ENCODE results near the gene TMEM150A. TPM values are rescaled to one million over a fixed set of nuclear protein-coding genes. Genes with fewer than 3 reads are reported as not detected.

Gene TMEM150A, protein sequence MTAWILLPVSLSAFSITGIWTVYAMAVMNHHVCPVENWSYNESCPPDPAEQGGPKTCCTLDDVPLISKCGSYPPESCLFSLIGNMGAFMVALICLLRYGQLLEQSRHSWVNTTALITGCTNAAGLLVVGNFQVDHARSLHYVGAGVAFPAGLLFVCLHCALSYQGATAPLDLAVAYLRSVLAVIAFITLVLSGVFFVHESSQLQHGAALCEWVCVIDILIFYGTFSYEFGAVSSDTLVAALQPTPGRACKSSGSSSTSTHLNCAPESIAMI
- 8.3 and 9.2 TPM in 2 replicates for total RNA-seq

DNA sequence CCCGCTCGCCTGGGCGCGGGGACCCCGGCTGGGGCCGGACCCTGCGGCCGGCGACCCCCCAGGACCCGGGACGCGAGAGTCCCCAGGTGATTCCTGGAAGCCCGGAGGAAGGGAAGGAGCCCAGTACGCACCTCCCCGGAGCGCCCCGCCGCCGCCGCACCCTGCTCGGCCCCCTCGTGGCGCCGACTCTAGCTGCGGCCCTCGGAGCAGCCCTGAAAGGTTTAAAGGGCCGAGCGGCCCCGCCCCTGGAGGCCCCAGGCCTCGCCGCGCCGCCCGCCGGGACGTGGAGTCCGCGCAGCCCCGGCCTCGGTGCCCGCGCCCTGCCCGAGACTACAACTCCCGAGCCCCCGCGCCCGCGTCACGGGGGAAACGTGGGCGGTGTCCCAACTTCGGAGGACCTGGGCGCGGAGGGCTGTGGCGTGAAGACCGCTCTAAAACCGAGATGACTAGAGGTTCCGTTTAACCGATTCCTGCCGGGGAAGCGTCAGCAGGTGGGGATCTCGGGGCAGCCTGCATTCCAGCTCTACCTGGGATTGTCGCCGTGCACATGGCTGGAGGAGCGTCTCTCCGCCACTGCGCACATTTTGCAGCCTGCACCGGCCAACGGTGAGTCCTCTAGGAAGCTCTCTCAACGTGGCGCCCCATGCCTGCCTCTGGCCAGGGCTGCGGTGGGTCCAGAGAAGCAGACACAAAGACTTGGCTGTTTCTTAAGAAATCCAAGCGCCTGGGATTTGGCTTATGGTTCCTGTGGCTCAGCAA lies at the start of gene TMEM150A:
TSS of gene TMEM150A (minus strand) at position 223 of the 759 bp plus-strand sequence. CDS start 750 bp downstream, outside the sequence.
- H3K27me3 ChIP-seq (ENCODE audit: control insufficient read depth, insufficient read depth, low read length) = no peaks in the 10 kb centered on the region
- H3K4me3 ChIP-seq (ENCODE audit: low read depth, low read length) = peak within 1 kb of the TSS; percentile 49
- TF ChIP-seq CTCF (IDR thresholded peaks at IDR 0.05; ENCODE audit: insufficient read depth, low read length, severe bottlenecking) = peak; percentile 36
- peak; percentile 69 for DNase-seq (ENCODE audit: low read depth)
- H3K36me3 ChIP-seq (ENCODE audit: control insufficient read depth, insufficient read depth, low read length) = peaks cover 4% of the 10 kb centered on the region
- no peak for FAIRE-seq

DNA sequence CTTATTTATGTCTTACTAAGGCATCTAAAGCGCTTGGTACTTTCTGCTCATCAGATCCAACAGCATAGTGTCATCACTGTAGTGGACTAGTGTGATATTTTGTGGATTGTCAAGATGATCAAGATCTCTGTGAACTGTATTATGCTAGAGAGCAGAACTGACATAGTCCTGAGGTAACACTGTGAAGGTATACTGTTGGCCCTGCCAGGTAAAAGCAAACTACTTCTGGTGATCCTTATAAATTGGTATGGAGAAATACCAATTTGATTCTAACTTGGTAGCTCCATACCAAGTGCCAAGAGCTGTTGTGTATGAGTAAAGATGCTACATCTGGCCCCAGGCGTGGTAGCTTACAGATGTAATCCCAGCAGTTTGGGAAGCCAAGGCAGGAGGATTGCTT lies 49.6 kb upstream of the TMEM150A start:
- no peak for FAIRE-seq
- H3K4me3 ChIP-seq (ENCODE audit: low read depth, low read length) = no peak overlapping the region
- no peaks in the 10 kb centered on the region for H3K27me3 ChIP-seq (ENCODE audit: control insufficient read depth, insufficient read depth, low read length)
- H3K36me3 ChIP-seq (ENCODE audit: control insufficient read depth, insufficient read depth, low read length) = peaks cover 12% of the 10 kb centered on the region
- TF ChIP-seq CTCF (IDR thresholded peaks at IDR 0.05; ENCODE audit: insufficient read depth, low read length, severe bottlenecking) = no peak
- DNase-seq (ENCODE audit: low read depth) = no peak

GRCh38 chr2:85651097-85651496 lies 48.6 kb upstream of the TMEM150A start:
- FAIRE-seq (no peak), DNase-seq (ENCODE audit: low read depth) (no peak)
- peaks cover 12% of the 10 kb centered on the region for H3K36me3 ChIP-seq (ENCODE audit: control insufficient read depth, insufficient read depth, low read length)
- H3K27me3 ChIP-seq (ENCODE audit: control insufficient read depth, insufficient read depth, low read length) = no peaks in the 10 kb centered on the region
- no peak for TF ChIP-seq CTCF (IDR thresholded peaks at IDR 0.05; ENCODE audit: insufficient read depth, low read length, severe bottlenecking)
- no peak overlapping the region for H3K4me3 ChIP-seq (ENCODE audit: low read depth, low read length)

DNA sequence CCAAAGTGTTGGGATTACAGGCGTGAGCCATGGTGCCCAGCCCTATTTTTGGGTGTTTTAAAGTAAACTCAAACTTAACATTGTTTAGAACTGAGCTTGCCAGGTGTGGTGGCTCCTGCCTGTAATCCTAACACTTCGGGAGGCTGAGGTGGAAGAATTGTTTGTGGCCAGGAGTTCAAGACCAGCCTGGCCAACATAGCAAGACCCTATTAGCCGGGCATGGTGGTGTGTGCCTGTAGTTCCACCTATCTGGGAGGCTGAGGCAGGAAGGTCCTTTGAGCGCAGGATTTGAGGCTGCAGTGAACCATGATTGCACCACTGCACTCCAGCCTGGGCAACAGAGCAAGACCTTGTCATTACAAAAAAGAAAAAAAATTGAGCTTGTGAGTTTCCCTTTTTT lies 48.0 kb upstream of the TMEM150A start:
- Histone ChIP-seq H3K4me3 (ENCODE audit: low read depth, low read length) (no peak overlapping the region), H3K36me3 (ENCODE audit: control insufficient read depth, insufficient read depth, low read length) (peaks cover 17% of the 10 kb centered on the region), H3K27me3 (ENCODE audit: control insufficient read depth, insufficient read depth, low read length) (no peaks in the 10 kb centered on the region)
- DNase-seq (ENCODE audit: low read depth) (no peak), FAIRE-seq (no peak)
- TF ChIP-seq CTCF (IDR thresholded peaks at IDR 0.05; ENCODE audit: insufficient read depth, low read length, severe bottlenecking) = no peak

DNA sequence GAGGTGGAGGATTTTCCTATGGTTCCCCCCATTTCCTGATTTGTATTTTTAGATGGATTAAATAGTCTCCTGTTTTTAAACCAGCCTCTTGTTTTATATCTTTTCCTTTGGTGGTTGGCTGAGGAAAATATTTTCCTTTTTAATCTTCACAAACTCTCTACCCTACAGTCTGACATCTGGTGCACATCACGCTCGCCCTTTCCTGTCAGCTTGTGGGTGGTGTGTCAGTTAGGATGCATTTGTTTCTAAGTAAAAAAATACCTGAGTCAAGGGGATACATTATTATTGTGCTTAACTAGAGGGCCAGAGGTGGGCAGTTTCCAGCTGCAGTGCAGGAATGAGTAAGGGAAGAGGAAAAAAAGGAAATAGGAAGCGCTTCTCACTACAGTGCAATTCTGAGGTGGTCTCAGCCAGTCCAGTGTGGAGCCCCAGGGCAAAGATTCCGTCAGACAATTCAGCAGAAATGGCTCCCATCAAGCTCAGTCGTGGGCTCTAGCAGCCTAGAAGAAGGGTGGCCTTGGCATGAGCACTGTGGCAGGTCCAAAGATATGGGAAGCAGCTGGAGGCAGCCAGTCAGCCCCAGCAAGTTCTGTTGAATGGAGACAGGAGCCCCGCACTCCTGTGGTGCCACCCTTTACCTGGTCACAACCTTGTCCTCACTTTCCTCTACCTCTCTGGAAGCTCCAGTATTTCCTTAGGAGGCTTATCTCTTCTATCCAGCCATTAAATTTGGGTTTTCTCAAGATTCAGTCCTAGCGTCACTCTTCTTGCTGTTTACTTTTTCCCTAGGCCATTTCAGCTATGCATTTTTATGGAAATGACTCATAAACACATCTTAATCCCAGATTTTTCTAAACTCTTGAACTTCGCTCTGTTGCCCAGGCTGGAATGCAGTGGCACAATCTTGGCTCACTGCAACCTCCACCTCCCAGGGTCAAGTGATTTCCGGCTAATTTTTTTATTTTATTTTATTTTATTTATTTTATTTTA lies 47.0 kb upstream of the TMEM150A start:
- Histone ChIP-seq H3K4me3 (ENCODE audit: low read depth, low read length) (no peak overlapping the region), H3K27me3 (ENCODE audit: control insufficient read depth, insufficient read depth, low read length) (no peaks in the 10 kb centered on the region), H3K36me3 (ENCODE audit: control insufficient read depth, insufficient read depth, low read length) (peaks cover 22% of the 10 kb centered on the region)
- FAIRE-seq (no peak), DNase-seq (ENCODE audit: low read depth) (no peak)
- no peak for TF ChIP-seq CTCF (IDR thresholded peaks at IDR 0.05; ENCODE audit: insufficient read depth, low read length, severe bottlenecking)

Data from bronchial epithelial cell (primary cell).